GM12801 (cell line): ENCODE results near the gene CHGA.

Experiments
- CTCF ChIP-seq: IDR thresholded peaks from one replicate; pipeline ENCODE4 v1.5.1; 2011; ENCODE audit warnings: control low read depth; ENCODE audit not compliant: insufficient read length; ENCODE audit errors: extremely low read depth

The CHGA gene

DNA sequence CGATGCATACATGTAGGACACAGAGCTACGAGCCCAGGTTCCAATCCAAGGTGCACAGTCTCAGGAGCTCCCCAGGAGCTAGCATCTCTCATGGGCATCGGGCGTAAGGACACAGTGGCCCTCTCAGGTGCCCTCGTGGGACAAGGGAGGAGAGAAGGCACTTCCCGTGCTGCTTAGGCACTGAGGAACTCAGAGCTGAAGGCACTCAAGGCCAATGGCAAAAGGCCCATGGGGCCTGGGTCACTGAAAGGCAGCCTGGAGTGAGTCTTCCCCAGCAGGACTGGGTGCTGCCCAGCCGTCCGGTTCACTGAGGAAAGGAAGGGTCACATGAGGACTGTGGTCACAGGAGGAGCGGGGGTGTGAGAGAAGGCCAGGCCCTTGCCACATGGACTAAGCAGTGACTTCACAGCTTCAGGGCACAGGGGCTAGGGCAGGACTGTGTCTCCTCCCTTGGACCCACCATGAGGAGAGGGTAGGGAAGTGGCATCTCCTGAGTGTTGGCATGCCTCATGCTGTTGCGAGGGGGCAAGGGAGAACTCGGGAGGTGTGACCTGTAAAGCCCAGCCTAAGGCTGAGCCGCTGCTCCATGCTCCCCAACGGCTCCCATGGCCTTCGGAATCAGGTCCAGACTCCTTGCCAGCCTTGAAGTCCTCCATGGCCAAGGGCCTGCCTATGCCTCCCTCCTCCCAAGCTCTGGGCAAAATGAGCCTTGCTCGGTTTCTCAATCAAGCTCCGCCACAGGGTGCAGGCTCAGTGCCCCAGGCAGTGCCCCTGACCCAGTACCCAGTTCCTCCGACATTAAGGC lies 51.8 kb downstream of the CHGA start:
- TF ChIP-seq CTCF = no peak

DNA sequence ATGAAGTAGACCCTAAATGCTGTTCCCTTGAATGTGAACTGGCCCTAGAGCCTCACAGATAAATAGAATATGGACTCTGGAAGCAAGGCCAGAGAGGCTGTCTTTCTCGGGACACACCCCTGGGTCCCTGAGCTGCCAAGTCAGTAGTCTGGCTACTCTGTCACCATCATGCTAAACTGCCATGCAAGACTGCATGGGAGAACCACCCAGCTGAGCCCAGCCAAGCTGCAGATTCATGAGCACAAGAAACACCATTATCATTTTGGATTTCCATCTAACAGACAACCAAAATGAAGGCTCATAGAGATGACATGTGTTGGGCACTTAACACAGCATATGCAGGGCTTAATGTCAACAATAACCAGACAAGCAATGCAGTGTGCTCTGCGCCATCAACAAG lies 53.3 kb downstream of the CHGA start:
- TF ChIP-seq CTCF = no peak

DNA sequence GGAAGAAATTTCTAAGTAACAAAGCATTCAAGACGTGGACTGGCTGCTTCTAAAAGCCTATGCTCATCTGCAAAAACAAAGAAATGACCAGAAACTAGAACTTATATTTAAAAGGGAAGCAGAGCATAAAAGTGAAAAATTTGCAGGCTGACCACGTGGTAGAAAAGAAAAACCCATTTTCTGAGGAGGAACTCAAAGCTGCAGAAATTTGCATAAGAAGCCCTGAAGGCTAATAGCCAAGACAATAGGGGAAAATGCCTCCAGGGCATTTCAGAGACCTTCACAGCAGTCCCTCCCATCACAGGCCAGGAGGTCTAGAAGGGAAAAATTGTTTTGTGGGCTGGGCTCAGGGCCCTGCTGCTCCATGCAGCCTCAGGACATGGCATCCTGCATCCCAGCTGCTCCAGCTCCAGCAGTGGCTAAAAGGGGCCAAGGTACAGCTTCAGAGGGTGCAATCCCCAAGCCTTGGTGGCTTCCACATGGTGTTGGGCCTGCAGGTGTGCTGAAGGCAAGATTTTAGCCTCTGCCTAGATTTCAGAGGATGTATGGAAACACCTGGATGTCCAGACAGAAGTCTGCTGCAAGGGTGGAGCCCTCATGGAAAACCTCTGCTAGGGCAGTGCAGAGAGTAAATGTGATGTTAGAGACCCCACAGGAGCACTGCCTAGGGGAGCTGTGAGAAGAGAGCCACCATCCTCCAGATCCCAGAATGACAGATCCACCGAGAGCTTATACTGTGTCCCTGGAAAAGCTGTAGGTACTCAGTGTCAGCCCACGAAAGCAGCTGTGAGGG lies 55.5 kb downstream of the CHGA start:
- TF ChIP-seq CTCF = no peak

DNA sequence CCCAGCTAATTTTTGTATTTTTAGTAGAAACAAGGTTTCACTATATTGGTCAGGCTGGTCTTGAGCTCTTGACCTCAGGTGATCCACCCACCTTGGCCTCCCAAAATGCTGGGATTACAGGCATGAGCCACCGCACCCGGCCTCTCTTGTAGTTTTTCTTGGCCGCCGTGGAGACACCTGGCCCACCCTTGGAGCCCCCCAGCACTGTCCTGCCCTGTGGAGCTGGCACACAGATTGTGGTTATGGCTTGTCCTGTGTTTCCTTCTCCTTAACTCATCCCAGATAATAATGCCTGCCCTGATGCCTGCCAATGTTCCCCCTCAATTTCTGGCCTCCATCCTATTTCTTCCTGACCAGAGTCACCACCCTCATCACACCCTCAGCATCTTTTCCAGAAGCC lies 57.9 kb downstream of the CHGA start:
- no peak for TF ChIP-seq CTCF

DNA sequence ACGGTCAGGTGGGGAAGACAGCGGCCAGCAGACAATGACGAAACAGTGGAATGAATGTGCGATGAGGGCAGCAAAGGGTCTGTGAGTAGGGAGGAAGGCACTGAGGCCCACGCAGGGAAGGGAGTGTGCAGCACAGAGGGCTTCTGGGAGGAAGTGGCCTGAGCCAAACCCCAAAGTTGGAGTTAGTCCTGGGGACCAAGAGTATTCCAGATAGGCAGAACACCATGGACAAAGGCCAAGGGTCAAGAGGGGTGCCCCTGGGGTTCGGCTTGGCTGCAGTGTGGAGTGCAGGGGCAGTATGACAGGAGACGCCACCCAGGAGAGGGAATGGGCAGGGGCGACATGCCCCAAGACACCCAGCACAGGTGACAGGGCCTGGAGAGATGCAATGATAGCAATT lies 58.8 kb downstream of the CHGA start:
- no peak for TF ChIP-seq CTCF

DNA sequence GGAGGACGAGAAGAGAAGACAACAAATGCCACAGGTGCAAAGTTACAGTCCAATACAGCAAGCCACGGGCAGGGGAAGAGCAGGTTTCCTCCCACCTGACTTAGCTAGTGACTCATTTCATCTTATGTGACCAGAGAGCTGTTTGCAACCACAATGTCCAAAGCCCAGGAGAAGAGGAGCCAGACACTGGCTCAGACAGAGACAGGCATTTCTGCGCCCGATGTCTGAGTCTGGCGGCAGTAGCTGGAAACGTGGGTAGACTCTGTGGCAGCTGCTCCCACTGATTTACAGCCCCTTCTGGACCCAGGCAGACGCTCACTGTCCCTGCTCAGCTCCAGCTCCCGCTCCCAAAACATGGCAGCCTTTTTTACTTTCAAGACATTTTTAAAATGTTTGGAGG lies 60.0 kb downstream of the CHGA start:
- TF ChIP-seq CTCF = no peak

DNA sequence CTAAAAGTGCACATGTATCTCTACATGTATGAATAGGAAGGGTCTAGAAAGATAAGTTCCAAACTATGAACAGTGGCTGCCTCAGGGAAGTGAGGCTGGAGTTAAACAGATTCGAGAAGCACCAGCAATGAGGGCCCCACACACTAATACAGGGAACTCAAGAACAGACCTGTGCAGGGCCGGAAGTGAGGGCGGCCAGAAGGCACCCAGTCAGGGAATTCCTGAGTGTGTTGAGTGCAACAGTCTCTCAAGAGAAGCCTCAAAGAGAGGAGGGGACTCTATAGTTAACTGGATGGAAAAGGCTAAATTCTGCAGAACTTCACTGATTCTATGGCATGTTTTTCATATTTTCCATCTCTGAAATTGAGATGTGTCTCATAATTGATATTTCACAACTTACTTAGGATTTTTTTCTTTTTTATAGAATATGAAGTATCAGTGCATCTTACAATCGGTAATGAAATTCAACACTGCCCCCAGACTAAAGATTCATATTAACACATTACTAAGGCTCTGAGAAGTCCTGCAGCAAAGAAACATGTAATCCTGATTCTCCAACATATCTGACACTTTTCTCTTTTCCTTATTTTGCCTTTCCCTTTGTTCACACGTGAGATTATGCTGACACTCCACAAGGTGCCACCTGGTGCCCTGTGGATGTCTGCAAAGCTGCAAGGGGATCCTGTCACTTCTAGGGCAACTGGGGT lies 61.3 kb downstream of the CHGA start:
- no peak for TF ChIP-seq CTCF
